Erythroblast (primary cell): ENCODE results near the gene RBCK1.

Source experiments
- GATA1 ChIP-seq: IDR thresholded peaks from 2 replicates; pipeline ENCODE4 v1.6.1; 2011; ENCODE audit warnings: low read depth, mild to moderate bottlenecking, control low read depth, low read length, moderate library complexity
- POLR2A ChIP-seq: IDR thresholded peaks from 2 replicates; pipeline ENCODE4 v1.6.1; 2011; ENCODE audit warnings: mild to moderate bottlenecking, low read length

DNA sequence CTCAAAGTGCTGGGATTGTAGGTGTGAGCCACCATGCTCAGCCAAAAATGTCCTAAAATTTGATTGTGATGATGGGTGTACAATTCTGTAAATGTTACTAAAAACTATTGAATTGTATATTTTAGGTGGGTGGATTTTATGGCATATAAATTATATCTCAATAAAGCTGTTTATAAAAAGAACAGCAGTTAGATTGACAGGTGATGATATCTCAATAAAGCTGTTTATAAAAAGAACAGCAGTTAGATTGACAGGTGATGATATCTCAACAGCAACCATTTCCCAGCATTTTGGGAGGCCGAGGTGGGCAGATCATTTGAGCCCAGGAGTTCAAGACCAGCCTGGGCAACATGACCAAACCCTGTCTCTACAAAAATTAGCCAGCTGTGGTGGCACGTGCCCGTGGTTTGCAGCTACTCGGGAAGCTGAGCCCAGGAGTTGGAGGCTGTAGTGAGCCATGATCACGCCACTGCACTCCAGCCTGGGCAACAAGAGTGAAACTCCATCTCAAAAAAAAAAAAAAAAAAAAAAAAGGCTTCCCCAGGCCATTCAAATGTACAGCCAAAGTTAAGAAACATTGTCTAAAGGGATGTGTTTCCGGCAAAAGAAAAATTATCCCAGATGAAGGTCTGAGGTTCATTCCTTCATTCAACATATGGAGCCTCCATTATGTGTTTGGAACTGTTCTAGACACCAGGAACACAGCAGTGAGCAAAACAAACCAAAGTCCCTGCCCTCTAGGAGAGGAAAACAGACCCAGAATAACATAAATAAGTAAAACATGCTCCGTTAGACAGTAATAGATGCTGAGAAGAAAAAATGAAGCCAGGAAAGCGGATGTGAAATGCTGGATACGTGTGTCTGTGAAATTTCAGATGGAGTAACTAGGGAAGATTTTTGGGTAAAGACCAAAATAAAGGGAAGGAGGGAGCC, 1.6 kb upstream of the RBCK1 start:
- no peak for TF ChIP-seq POLR2A
- TF ChIP-seq GATA1 = no peak
